ENCODE data around the gene GNA12.

GNA12 gene

GRCh38 chr7:2809903-2810625 lies 34.0 kb downstream of the GNA12 start:
- peaks cover 27% of the 10 kb centered on the region for H3K79me2 ChIP-seq (ENCODE audit: insufficient read depth, low read length)
- H3K27me3 ChIP-seq (ENCODE audit: insufficient read depth, low read length, poor library complexity), result no peaks in the 10 kb centered on the region
- H3K4me2 ChIP-seq (ENCODE audit: insufficient read depth, low read length), result no peak overlapping the region
- ATAC-seq (ENCODE audit: insufficient read depth, low read depth) (no peak), DNase-seq (no peak)
- H3K27ac ChIP-seq (ENCODE audit: low read length), result no peak overlapping the region
- no peaks in the 10 kb centered on the region for H3K4me1 ChIP-seq (ENCODE audit: insufficient read depth, low read length)
- H3K4me3 ChIP-seq (ENCODE audit: low read depth in 1 of 2, low read length in 2 of 2), result no peak overlapping the region
- no peak overlapping the region for H3K9ac ChIP-seq (ENCODE audit: low read depth, low read length)
- no peak overlapping the region for H2AFZ ChIP-seq (ENCODE audit: low read depth, low read length)
- H3K36me3 ChIP-seq (ENCODE audit: insufficient read depth, low read length), result no peaks in the 10 kb centered on the region
- TF ChIP-seq, protein P1, sequence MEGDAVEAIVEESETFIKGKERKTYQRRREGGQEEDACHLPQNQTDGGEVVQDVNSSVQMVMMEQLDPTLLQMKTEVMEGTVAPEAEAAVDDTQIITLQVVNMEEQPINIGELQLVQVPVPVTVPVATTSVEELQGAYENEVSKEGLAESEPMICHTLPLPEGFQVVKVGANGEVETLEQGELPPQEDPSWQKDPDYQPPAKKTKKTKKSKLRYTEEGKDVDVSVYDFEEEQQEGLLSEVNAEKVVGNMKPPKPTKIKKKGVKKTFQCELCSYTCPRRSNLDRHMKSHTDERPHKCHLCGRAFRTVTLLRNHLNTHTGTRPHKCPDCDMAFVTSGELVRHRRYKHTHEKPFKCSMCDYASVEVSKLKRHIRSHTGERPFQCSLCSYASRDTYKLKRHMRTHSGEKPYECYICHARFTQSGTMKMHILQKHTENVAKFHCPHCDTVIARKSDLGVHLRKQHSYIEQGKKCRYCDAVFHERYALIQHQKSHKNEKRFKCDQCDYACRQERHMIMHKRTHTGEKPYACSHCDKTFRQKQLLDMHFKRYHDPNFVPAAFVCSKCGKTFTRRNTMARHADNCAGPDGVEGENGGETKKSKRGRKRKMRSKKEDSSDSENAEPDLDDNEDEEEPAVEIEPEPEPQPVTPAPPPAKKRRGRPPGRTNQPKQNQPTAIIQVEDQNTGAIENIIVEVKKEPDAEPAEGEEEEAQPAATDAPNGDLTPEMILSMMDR (IDR thresholded peaks at IDR 0.05; ENCODE audit: borderline replicate concordance, extremely low read depth, low read length, poor library complexity, severe bottlenecking), result no peak
- TF ChIP-seq EZH2 (IDR thresholded peaks at IDR 0.05; ENCODE audit: borderline replicate concordance, low read depth, low read length, severe bottlenecking), result no peak
- peaks cover 31% of the 10 kb centered on the region; the same call in 1 of the 2 replicates for H4K20me1 ChIP-seq (ENCODE audit: insufficient read depth, low read length)
- H3K9me3 ChIP-seq (ENCODE audit: insufficient read depth, low read length, severe bottlenecking), result no peaks in the 10 kb centered on the region

DNA sequence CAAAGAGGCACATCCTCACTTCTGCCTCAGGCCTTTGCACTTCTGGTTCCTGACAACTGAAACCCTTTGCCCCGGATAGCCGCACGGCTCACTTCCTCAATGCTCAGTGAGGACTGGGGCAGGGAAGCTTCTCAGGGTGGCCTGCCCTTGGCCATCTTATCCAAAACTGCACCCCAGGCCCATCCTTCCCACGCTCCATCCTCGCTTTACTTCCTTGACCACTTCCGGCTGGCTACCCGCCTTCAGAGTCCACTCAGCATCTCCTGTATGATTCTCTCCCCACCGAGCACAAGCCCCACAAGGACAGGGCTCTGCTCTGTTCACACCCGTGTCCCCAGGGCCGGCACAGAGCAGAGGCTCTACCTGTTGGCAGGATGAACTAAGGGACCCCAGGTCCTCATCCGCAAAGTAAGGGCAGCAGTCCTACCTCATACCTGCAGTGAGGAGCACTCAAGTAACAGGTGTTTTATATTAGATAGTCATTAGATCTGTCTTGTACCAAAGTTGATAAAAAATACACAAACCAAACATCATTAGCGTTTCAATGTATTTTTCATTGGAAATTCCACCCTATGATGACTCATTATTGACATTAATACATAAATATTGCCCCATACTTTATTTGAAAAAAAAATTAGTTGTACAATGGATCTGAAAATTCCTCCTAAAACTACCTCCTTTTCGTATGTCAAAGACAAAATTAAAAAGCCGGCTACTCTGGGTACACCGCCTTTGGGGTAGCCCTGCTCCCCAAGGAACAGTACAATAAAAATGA lies 35.0 kb downstream of the GNA12 start:
- H3K36me3 ChIP-seq (ENCODE audit: insufficient read depth, low read length), result no peaks in the 10 kb centered on the region
- TF ChIP-seq EZH2 (IDR thresholded peaks at IDR 0.05; ENCODE audit: borderline replicate concordance, low read depth, low read length, severe bottlenecking), result no peak
- TF ChIP-seq, protein P1 (IDR thresholded peaks at IDR 0.05; ENCODE audit: borderline replicate concordance, extremely low read depth, low read length, poor library complexity, severe bottlenecking), result no peak
- H3K9ac ChIP-seq (ENCODE audit: low read depth, low read length), result no peak overlapping the region
- H2AFZ ChIP-seq (ENCODE audit: low read depth, low read length), result no peak overlapping the region
- no peaks in the 10 kb centered on the region for H3K4me1 ChIP-seq (ENCODE audit: insufficient read depth, low read length)
- no peak overlapping the region for H3K4me2 ChIP-seq (ENCODE audit: insufficient read depth, low read length)
- DNase-seq, result no peak
- H3K27me3 ChIP-seq (ENCODE audit: insufficient read depth, low read length, poor library complexity), result no peaks in the 10 kb centered on the region
- H3K9me3 ChIP-seq (ENCODE audit: insufficient read depth, low read length, severe bottlenecking), result no peaks in the 10 kb centered on the region
- H3K27ac ChIP-seq (ENCODE audit: low read length), result no peak overlapping the region
- ATAC-seq (ENCODE audit: insufficient read depth, low read depth), result no peak
- peaks cover 27% of the 10 kb centered on the region for H3K79me2 ChIP-seq (ENCODE audit: insufficient read depth, low read length)
- no peak overlapping the region for H3K4me3 ChIP-seq (ENCODE audit: low read depth in 1 of 2, low read length in 2 of 2)
- peaks cover 29% of the 10 kb centered on the region; the same call in 1 of the 2 replicates for H4K20me1 ChIP-seq (ENCODE audit: insufficient read depth, low read length)

DNA sequence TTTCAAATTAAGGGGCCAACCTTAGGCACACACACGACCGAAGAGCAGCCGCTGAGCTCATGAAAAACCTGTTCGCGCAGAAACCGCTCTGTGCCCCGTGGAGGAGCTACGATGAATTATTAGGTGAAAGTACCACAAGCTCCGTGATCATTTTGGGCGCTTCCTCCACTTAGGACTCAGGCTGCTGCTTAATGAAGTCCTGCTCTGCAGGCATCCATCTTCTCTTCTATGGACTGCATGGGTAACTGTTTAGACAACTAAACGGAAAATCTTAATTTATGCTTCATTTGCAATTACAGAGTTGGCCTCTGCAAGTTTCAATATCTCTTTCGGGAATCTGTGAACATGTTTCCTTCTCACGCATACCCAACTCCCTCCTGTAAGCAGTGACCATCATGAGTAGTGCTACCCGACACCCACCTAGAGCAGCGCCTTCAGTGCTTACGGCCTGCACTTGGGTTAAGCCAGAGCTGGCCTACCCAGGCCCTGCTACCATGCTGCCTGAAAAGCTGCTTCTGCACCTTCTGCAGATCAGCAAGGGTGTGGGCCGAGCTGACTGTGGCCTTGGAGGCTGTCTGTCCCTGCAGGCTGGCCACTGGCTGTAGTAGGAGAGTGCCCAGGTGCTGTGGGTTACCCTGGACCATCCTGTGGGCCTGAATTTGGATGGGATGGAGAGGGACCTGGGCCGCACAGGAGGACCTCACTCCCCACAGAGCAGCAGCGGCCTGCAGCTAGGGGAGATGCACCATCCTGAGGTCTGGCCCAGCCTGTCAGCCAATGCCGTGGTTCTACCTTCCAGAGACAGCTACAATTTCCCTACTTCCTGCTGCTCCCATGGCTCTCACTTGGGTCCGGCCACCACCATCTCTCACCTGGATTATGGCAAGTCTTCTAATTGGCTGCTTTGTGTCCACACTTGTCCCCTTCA lies 36.0 kb downstream of the GNA12 start:
- H3K4me3 ChIP-seq (ENCODE audit: low read depth in 1 of 2, low read length in 2 of 2), result no peak overlapping the region
- H3K9ac ChIP-seq (ENCODE audit: low read depth, low read length), result no peak overlapping the region
- no peak overlapping the region for H3K4me2 ChIP-seq (ENCODE audit: insufficient read depth, low read length)
- no peak for ATAC-seq (ENCODE audit: insufficient read depth, low read depth)
- no peak for DNase-seq
- H4K20me1 ChIP-seq (ENCODE audit: insufficient read depth, low read length), result peaks cover 25% of the 10 kb centered on the region
- H3K79me2 ChIP-seq (ENCODE audit: insufficient read depth, low read length), result peaks cover 25% of the 10 kb centered on the region
- no peaks in the 10 kb centered on the region for H3K9me3 ChIP-seq (ENCODE audit: insufficient read depth, low read length, severe bottlenecking)
- no peaks in the 10 kb centered on the region for H3K36me3 ChIP-seq (ENCODE audit: insufficient read depth, low read length)
- H2AFZ ChIP-seq (ENCODE audit: low read depth, low read length), result no peak overlapping the region
- no peak overlapping the region for H3K27ac ChIP-seq (ENCODE audit: low read length)
- H3K27me3 ChIP-seq (ENCODE audit: insufficient read depth, low read length, poor library complexity), result no peaks in the 10 kb centered on the region
- peaks cover 4% of the 10 kb centered on the region for H3K4me1 ChIP-seq (ENCODE audit: insufficient read depth, low read length)
- no peak for TF ChIP-seq EZH2 (IDR thresholded peaks at IDR 0.05; ENCODE audit: borderline replicate concordance, low read depth, low read length, severe bottlenecking)
- TF ChIP-seq, protein P1 (IDR thresholded peaks at IDR 0.05; ENCODE audit: borderline replicate concordance, extremely low read depth, low read length, poor library complexity, severe bottlenecking), result no peak

All from DND-41 (cell line).